H1 (cell line): ENCODE measurements around the gene PHYHD1. TPM values are rescaled to one million over a fixed set of nuclear protein-coding genes. Genes with fewer than 3 reads are reported as not detected.

Experiments used
- JUND ChIP-seq: IDR thresholded peaks from 2 replicates; pipeline ENCODE4 v1.6.1; 2011; ENCODE audit warnings: mild to moderate bottlenecking, improper control_type of control experiment, low read length
- KDM5A ChIP-seq: fragments of 200-600 bp; IDR thresholded peaks from 2 replicates; pipeline ENCODE4 v1.7.1; 2012; ENCODE audit warnings: mild to moderate bottlenecking, low read length, inconsistent platforms, mixed read lengths
- polyA plus RNA-seq, 7 experiments: library from polyadenylated mRNA; depleted of rRNA in 3 of 7; stranded (reverse) in 5 of 7; unstranded in 2 of 7; fragments of >200 nt in 5 of 7; fragments of 200-250 nt in 2 of 7; gene quantifications; 1 replicate in 5 of 7; 2 replicates in 1 of 7; 4 replicates in 1 of 7; pipeline versions ENCODE4 v1.2.1 to v1.2.3, GENCODE V29; 2011 to 2013; ENCODE audit warnings: missing spikeins in 2 of 7, mixed read lengths in 2 of 7
- total RNA-seq: library from RNA; stranded (reverse); fragmentation: NEBNext Ultra II Directional; extraction: Animal tissue kit (Norgen Biotek cat#: 25700); gene quantifications from 2 replicates; pipeline ENCODE4 v1.2.1, GENCODE V29; 2021
- TF ChIP-seq, protein P1 (sequence below), 3 experiments: IDR thresholded peaks; 1 replicate in 2 of 3; 2 replicates in 1 of 3; pipeline versions ENCODE4 v1.5.1 to v1.6.1; 2011; ENCODE audit warnings: low read length in 3 of 3, mild to moderate bottlenecking in 3 of 3, inconsistent platforms in 2 of 3, low read depth in 1 of 3, moderate library complexity in 1 of 3; ENCODE audit not compliant: insufficient read depth in 1 of 3; ENCODE audit errors: control extremely low read depth in 1 of 3

The PHYHD1 gene
- total and polyA plus RNA-seq, 2 of the 8 experiments (the other 6 are each of a cell fraction or from before 2014, with no cell fraction given), result 14.1 to 25.6 TPM

DNA sequence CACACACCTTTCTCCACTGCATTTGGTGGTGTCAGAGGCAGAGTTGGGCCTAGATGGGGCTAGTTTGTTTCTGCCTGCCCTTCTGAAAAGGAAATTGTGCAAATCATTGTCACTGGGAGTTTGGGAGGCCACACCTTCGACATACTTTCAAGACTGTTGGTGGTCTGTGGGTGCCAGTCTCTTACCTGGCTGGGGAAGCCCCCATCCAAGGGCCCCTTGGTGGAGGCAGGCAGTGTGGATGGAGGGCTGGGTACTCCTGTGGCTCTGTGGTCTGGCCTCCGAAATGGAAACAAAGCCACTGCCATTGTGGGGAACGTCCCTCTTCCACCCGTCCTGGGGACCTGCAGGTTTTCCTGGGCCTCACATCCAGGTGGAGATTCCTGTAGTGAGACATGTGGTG is 10.9 kb upstream of the PHYHD1 start (continued):
- TF ChIP-seq, protein P1, sequence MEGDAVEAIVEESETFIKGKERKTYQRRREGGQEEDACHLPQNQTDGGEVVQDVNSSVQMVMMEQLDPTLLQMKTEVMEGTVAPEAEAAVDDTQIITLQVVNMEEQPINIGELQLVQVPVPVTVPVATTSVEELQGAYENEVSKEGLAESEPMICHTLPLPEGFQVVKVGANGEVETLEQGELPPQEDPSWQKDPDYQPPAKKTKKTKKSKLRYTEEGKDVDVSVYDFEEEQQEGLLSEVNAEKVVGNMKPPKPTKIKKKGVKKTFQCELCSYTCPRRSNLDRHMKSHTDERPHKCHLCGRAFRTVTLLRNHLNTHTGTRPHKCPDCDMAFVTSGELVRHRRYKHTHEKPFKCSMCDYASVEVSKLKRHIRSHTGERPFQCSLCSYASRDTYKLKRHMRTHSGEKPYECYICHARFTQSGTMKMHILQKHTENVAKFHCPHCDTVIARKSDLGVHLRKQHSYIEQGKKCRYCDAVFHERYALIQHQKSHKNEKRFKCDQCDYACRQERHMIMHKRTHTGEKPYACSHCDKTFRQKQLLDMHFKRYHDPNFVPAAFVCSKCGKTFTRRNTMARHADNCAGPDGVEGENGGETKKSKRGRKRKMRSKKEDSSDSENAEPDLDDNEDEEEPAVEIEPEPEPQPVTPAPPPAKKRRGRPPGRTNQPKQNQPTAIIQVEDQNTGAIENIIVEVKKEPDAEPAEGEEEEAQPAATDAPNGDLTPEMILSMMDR (IDR thresholded peaks at IDR 0.05; ENCODE audit: control extremely low read depth in 1 of 3, insufficient read depth in 1 of 3, low read depth in 1 of 3, low read length in 3 of 3), result no peak
- TF ChIP-seq JUND, result no peak
- TF ChIP-seq KDM5A, result no peak
